H9 (cell line): ENCODE measurements around the gene C5orf34. TPM values are rescaled to one million over a fixed set of nuclear protein-coding genes. Genes with fewer than 3 reads are reported as not detected.

Source experiments
- DNase-seq: peaks from one replicate; pipeline ENCODE4 v3.0.0-alpha.2; 2017
- H2AFZ ChIP-seq: one replicate; pipeline ENCODE4 v1.6.1; 2013; ENCODE audit warnings: mild to moderate bottlenecking, low read length, control low read depth, moderate library complexity
- H2AK5ac ChIP-seq: 2 replicates; pipeline ENCODE4 v1.6.1; 2013; ENCODE audit warnings: low read length, control low read depth, mixed read lengths; ENCODE audit not compliant: insufficient read length
- H2BK120ac ChIP-seq: one replicate; pipeline ENCODE4 v1.6.1; 2013; ENCODE audit warnings: low read depth, mild to moderate bottlenecking, low read length, control low read depth, inconsistent platforms; ENCODE audit not compliant: poor library complexity, severe bottlenecking
- H2BK12ac ChIP-seq: 2 replicates; pipeline ENCODE4 v1.6.1; 2013; ENCODE audit warnings: low read length, control low read depth, mixed read lengths, low read depth; ENCODE audit not compliant: insufficient read length
- H2BK15ac ChIP-seq: 2 replicates; pipeline ENCODE4 v1.6.1; 2013; ENCODE audit warnings: low read depth, low read length, control low read depth
- H2BK20ac ChIP-seq: one replicate; pipeline ENCODE4 v1.6.1; 2013; ENCODE audit warnings: low read depth, mild to moderate bottlenecking, low read length, control low read depth, inconsistent platforms; ENCODE audit not compliant: poor library complexity, severe bottlenecking
- H2BK5ac ChIP-seq: 2 replicates; pipeline ENCODE4 v1.6.1; 2013; ENCODE audit warnings: low read length, control low read depth, mixed read lengths; ENCODE audit not compliant: insufficient read length
- H3K14ac ChIP-seq: 2 replicates; pipeline ENCODE4 v1.6.1; 2013; ENCODE audit warnings: low read length, control low read depth; ENCODE audit not compliant: insufficient read depth
- H3K18ac ChIP-seq: 2 replicates; pipeline ENCODE4 v1.6.1; 2013; ENCODE audit warnings: low read depth, mild to moderate bottlenecking, mixed read lengths, low read length, control low read depth; ENCODE audit not compliant: insufficient read length
- H3K23ac ChIP-seq: 2 replicates; pipeline ENCODE4 v1.6.1; 2013; ENCODE audit warnings: low read length, control low read depth, mixed read lengths, low read depth; ENCODE audit not compliant: insufficient read length
- H3K23me2 ChIP-seq: 2 replicates; pipeline ENCODE4 v1.6.1; 2013; ENCODE audit warnings: low read depth, mild to moderate bottlenecking, mixed read lengths, low read length, control low read depth; ENCODE audit not compliant: insufficient read length, poor library complexity, severe bottlenecking
- H3K27ac ChIP-seq: 2 replicates; pipeline ENCODE4 v1.5.1; 2013; ENCODE audit warnings: low read length, control low read depth, mixed read lengths, low read depth; ENCODE audit not compliant: insufficient read length
- H3K27me3 ChIP-seq: 2 replicates; pipeline ENCODE4 v1.6.1; 2013; ENCODE audit warnings: low read length, control low read depth, inconsistent platforms; ENCODE audit not compliant: insufficient read depth
- H3K4ac ChIP-seq: 2 replicates; pipeline ENCODE4 v1.6.1; 2013; ENCODE audit warnings: low read depth, mild to moderate bottlenecking, control low read depth, inconsistent platforms, low read length, moderate library complexity
- H3K4me1 ChIP-seq: 2 replicates; pipeline ENCODE4 v1.6.1; 2013; ENCODE audit warnings: low read length, control low read depth, inconsistent platforms; ENCODE audit not compliant: insufficient read depth
- H3K4me2 ChIP-seq: 2 replicates; pipeline ENCODE4 v1.6.1; 2013; ENCODE audit warnings: low read length, control low read depth, mixed read lengths; ENCODE audit not compliant: insufficient read length, insufficient read depth
- H3K56ac ChIP-seq: 2 replicates; pipeline ENCODE4 v1.6.1; 2013; ENCODE audit warnings: low read depth, mild to moderate bottlenecking, mixed read lengths, low read length, control low read depth; ENCODE audit not compliant: insufficient read length
- H3K79me1 ChIP-seq: 2 replicates; pipeline ENCODE4 v1.6.1; 2013; ENCODE audit warnings: low read depth, mild to moderate bottlenecking, moderate library complexity, low read length, control low read depth, inconsistent platforms; ENCODE audit not compliant: insufficient read depth, poor library complexity, severe bottlenecking
- H3K79me2 ChIP-seq: 2 replicates; pipeline ENCODE4 v1.6.1; 2013; ENCODE audit warnings: low read length, control low read depth, inconsistent platforms; ENCODE audit not compliant: insufficient read depth
- H3K9ac ChIP-seq: 2 replicates; pipeline ENCODE4 v1.6.1; 2013; ENCODE audit warnings: low read length, control low read depth, mixed read lengths; ENCODE audit not compliant: insufficient read length; ENCODE audit errors: extremely low read depth
- H3K9me3 ChIP-seq: one replicate; pipeline ENCODE4 v1.6.1; 2013; ENCODE audit warnings: low read depth, low read length, inconsistent platforms; ENCODE audit not compliant: control insufficient read depth
- H3T11ph ChIP-seq: one replicate; pipeline ENCODE4 v1.6.1; 2013; ENCODE audit warnings: mild to moderate bottlenecking, low read length, control low read depth, inconsistent platforms
- H4K20me1 ChIP-seq: one replicate; pipeline ENCODE4 v1.6.1; 2013; ENCODE audit not compliant: control insufficient read depth, insufficient read length, insufficient read depth
- H4K5ac ChIP-seq: 2 replicates; pipeline ENCODE4 v1.6.1; 2013; ENCODE audit warnings: low read depth, mild to moderate bottlenecking, mixed read lengths, low read length, control low read depth; ENCODE audit not compliant: insufficient read length
- H4K8ac ChIP-seq: replicated peaks from 2 replicates; pipeline ENCODE4 v1.6.1; 2013; ENCODE audit warnings: low read length, control low read depth, mixed read lengths, low read depth; ENCODE audit not compliant: insufficient read length
- H4K91ac ChIP-seq: 2 replicates; pipeline ENCODE4 v1.6.1; 2013; ENCODE audit warnings: low read depth, mild to moderate bottlenecking, moderate library complexity, mixed read lengths, low read length, control low read depth; ENCODE audit not compliant: insufficient read length
- H3K27ac Mint-ChIP-seq, 3 experiments: 2 replicates in 2 of 3; 3 replicates in 1 of 3; pipeline ENCODE4 v1.8.0; 2020 to 2021; ENCODE audit warnings: mixed read lengths in 3 of 3, mild to moderate bottlenecking in 1 of 3, moderate library complexity in 1 of 3
- H3K27me3 Mint-ChIP-seq: 2 replicates; pipeline ENCODE4 v1.8.0; 2021; ENCODE audit warnings: low read depth, mild to moderate bottlenecking, moderate library complexity, mixed read lengths
- H3K36me3 Mint-ChIP-seq, 3 experiments: 2 replicates in 2 of 3; 3 replicates in 1 of 3; pipeline ENCODE4 v1.8.0; 2020 to 2021; ENCODE audit warnings: low read depth in 3 of 3, mixed read lengths in 3 of 3; ENCODE audit not compliant: insufficient read depth in 1 of 3
- H3K4me1 Mint-ChIP-seq, 2 experiments: 2 replicates each; pipeline ENCODE4 v1.8.0; 2020; ENCODE audit warnings: mixed read lengths in 2 of 2
- H3K4me3 Mint-ChIP-seq, 2 experiments: 2 replicates in 1 of 2; 3 replicates in 1 of 2; pipeline ENCODE4 v1.8.0; 2020 to 2021; ENCODE audit warnings: mild to moderate bottlenecking in 2 of 2, mixed read lengths in 2 of 2, moderate library complexity in 1 of 2
- H3K9me3 Mint-ChIP-seq, 2 experiments: 2 replicates in 1 of 2; 3 replicates in 1 of 2; pipeline ENCODE4 v1.8.0; 2020; ENCODE audit warnings: mild to moderate bottlenecking in 2 of 2, mixed read lengths in 2 of 2, moderate library complexity in 1 of 2
- CTCF ChIP-seq: fragments of 200-600 bp; sonication (generic); conservative IDR thresholded peaks from 3 replicates; pipeline ENCODE4 v1.8.0; 2021; ENCODE audit warnings: antibody characterized with exemption, mild to moderate bottlenecking
- WGBS: extraction: QIAGEN DNeasy Blood & Tissue Kit; methylation state at CpG from one replicate; pipeline ENCODE4 v1.1.7; 2013; ENCODE audit warnings: missing lambda C conversion rate, low lambda C conversion rate, mixed read lengths; ENCODE audit not compliant: insufficient read length; ENCODE audit errors: extremely low coverage; 5-methylcytosine and 5-hydroxymethylcytosine counted together
- total RNA-seq: library from RNA; stranded (reverse); gene quantifications from 2 replicates; pipeline ENCODE4 v1.2.1, GENCODE V29; 2021

The C5orf34 gene
- total RNA-seq, 1 experiment from 2014 or later: 7.7 TPM

DNA sequence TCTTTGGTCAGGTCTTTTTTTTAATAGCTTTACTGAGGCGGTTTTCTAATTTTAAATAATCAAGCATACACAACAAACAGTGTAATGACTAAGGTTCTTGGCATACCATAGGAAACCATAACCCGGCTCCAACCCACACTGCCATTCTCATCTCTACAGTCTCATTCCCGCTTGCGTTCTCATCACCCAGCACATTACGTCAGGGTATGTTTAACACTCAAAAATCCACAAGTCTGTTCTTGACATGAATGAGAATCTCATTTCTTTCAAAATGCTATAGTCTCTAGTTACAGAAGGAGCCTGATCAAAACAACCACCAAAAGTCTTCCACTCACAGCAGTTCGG, 505 bp downstream of the C5orf34 start:
- H3K4me1 Mint-ChIP-seq: peaks cover 15 to 16% of the 10 kb centered on the region in 2 experiments
- no peaks in the 10 kb centered on the region for H4K20me1 ChIP-seq

More for the DNA sequence above, 505 bp downstream of the C5orf34 start:
- Histone ChIP-seq H4K91ac (no peak overlapping the region), H4K5ac (no peak overlapping the region), H2AFZ (peak overlapping the region; percentile 9), H4K8ac (no peak overlapping the region), H3K27me3 (no peaks in the 10 kb centered on the region), H3K9me3 (no peaks in the 10 kb centered on the region), H2BK20ac (no peak overlapping the region), H2BK120ac (no peak overlapping the region), H3K23me2 (peaks cover 6% of the 10 kb centered on the region), H3K18ac (peak overlapping the region; percentile 85), H3K14ac (peak overlapping the region; percentile 85; the same call in 1 of the 2 replicates), H3K79me2 (no peaks in the 10 kb centered on the region; the same call in 1 of the 2 replicates), H3T11ph (no peak overlapping the region), H3K4me2 (peak overlapping the region; percentile 61), H2BK12ac (no peak overlapping the region), H3K4ac (no peak overlapping the region; the same call in 1 of the 2 replicates), H3K9ac (peak overlapping the region; percentile 90), H2BK5ac (peak overlapping the region; percentile 9), H3K79me1 (no peaks in the 10 kb centered on the region), H2BK15ac (no peak overlapping the region), H3K27ac (peak overlapping the region; percentile 85), H3K56ac (peak overlapping the region; percentile 3), H3K4me1 (no peaks in the 10 kb centered on the region; the same call in 1 of the 2 replicates), H3K23ac (no peak overlapping the region), H2AK5ac (no peak overlapping the region)
- TF ChIP-seq CTCF: no peak
- WGBS: no CpG with 5 or more reads among the region's 6 CpGs
- Mint-ChIP-seq H3K36me3 (peaks cover 24 to 26% (median 25%) of the 10 kb centered on the region in 3 experiments), H3K4me3 (peak overlapping the region; percentile 93 to 94), H3K9me3 (peaks cover 17 to 20% of the 10 kb centered on the region in 2 experiments), H3K27me3 (peaks cover 4% of the 10 kb centered on the region; the same call in 1 of the 2 replicates), H3K27ac (peak overlapping the region; percentile 97 to 98 (median 98))
- no peak for DNase-seq
